Caco-2 (cell line): ENCODE measurements around the gene TCOF1. TPM values are rescaled to one million over a fixed set of nuclear protein-coding genes. Genes with fewer than 3 reads are reported as not detected.

Experiments used
- BruUV-seq: library from RNA; stranded (reverse); fragments of 400-500 nt; replicated peaks from 2 replicates; lab custom pipeline; 2021; lab: Mats Ljungman, UMichigan
- CTCF ChIA-PET: fragments of 300-600 bp; sonication (Branson Sonifier 250); formaldehyde crosslinking; loops from one replicate; lab custom pipeline; 2022; ENCODE audit warnings: antibody characterized with exemption; lab: Charles Lee
- POLR2A ChIA-PET: fragments of 300-600 bp; sonication (Branson Sonifier 250); formaldehyde crosslinking; loops from one replicate; lab custom pipeline; 2022; ENCODE audit warnings: antibody characterized with exemption; lab: Charles Lee
- DNase-seq, 2 experiments: peaks; one replicate each; pipeline versions ENCODE4 v3.0.0 to v3.0.0-alpha.2; 2020 to 2022
- H3K27me3 ChIP-seq: replicated peaks from 2 replicates; pipeline ENCODE4 v1.6.0; 2011; ENCODE audit warnings: low read length; ENCODE audit not compliant: control insufficient read depth, insufficient read depth
- H3K36me3 ChIP-seq: 2 replicates; pipeline ENCODE4 v1.5.1; 2011; ENCODE audit warnings: low read length; ENCODE audit not compliant: control insufficient read depth, insufficient read depth
- H3K4me1 ChIP-seq: fragments of 250-450 bp; sonication (Bioruptor Pico); 2 replicates; pipeline ENCODE4 v1.5.1; 2020; ENCODE audit warnings: mild to moderate bottlenecking
- H3K4me3 ChIP-seq: 2 replicates; pipeline ENCODE4 v1.5.1; 2011; ENCODE audit warnings: low read depth, mild to moderate bottlenecking, control low read depth, low read length
- H3K9me3 ChIP-seq: fragments of 250-450 bp; sonication (Bioruptor Pico); 2 replicates; pipeline ENCODE4 v1.5.1; 2020; ENCODE audit warnings: mild to moderate bottlenecking, moderate library complexity
- H3K27ac Mint-ChIP-seq: one replicate; pipeline ENCODE4 v1.8.0; 2022; ENCODE audit warnings: mixed read lengths; ENCODE audit not compliant: unreplicated experiment
- H3K27me3 Mint-ChIP-seq: one replicate; pipeline ENCODE4 v1.8.0; 2022; ENCODE audit warnings: mixed read lengths; ENCODE audit not compliant: insufficient read depth, unreplicated experiment
- H3K36me3 Mint-ChIP-seq: one replicate; pipeline ENCODE4 v1.8.0; 2022; ENCODE audit warnings: mild to moderate bottlenecking, mixed read lengths; ENCODE audit not compliant: insufficient read depth, unreplicated experiment
- H3K4me1 Mint-ChIP-seq: one replicate; pipeline ENCODE4 v1.8.0; 2022; ENCODE audit warnings: low read depth, mixed read lengths; ENCODE audit not compliant: unreplicated experiment
- H3K4me3 Mint-ChIP-seq: one replicate; pipeline ENCODE4 v1.8.0; 2022; ENCODE audit warnings: mild to moderate bottlenecking, moderate library complexity, mixed read lengths; ENCODE audit not compliant: unreplicated experiment
- H3K9me3 Mint-ChIP-seq: one replicate; pipeline ENCODE4 v1.8.0; 2022; ENCODE audit warnings: mixed read lengths; ENCODE audit not compliant: unreplicated experiment
- CTCF ChIP-seq, 2 experiments: fragments of 200-600 bp in 1 of 2; IDR thresholded peaks; 1 replicate in 1 of 2; 2 replicates in 1 of 2; pipeline versions ENCODE4 v1.5.1 to v1.8.0; 2011 to 2022; ENCODE audit warnings: antibody characterized with exemption in 1 of 2, control low read depth in 1 of 2, inconsistent platforms in 1 of 2, low read depth in 1 of 2, low read length in 1 of 2, mild to moderate bottlenecking in 1 of 2, moderate library complexity in 1 of 2; ENCODE audit not compliant: insufficient read depth in 1 of 2, severe bottlenecking in 1 of 2, unreplicated experiment in 1 of 2
- intact Hi-C: fragments of 100-400 bp; cut with micrococcal nuclease; formaldehyde crosslinking; loops from one replicate; pipeline ENCODE4 v1.10.0; 2022; ENCODE audit not compliant: unreplicated experiment
- total RNA-seq: library from RNA; stranded (reverse); gene quantifications from 2 replicates; pipeline ENCODE4 v1.2.3, GENCODE V29; 2022

TCOF1 gene
- total RNA-seq, 1 experiment from 2014 or later: 112 TPM

- Mint-ChIP-seq H3K36me3 (peaks cover 11% of the 10 kb centered on the region), H3K4me3 (no peak overlapping the region), H3K4me1 (no peaks in the 10 kb centered on the region), H3K9me3 (no peaks in the 10 kb centered on the region), H3K27ac (no peak overlapping the region), H3K27me3 (no peaks in the 10 kb centered on the region)
- BruUV-seq: no TSS peak
- no peak for DNase-seq
- CTCF ChIA-PET: no interaction called here
- Histone ChIP-seq H3K36me3 (no peaks in the 10 kb centered on the region), H3K4me1 (no peaks in the 10 kb centered on the region), H3K27me3 (no peaks in the 10 kb centered on the region), H3K9me3 (no peaks in the 10 kb centered on the region; the same call in 1 of the 2 replicates), H3K4me3 (no peak overlapping the region)
- TF ChIP-seq CTCF (IDR thresholded peaks at IDR 0.05; ENCODE audit: insufficient read depth in 1 of 2, low read depth in 1 of 2, low read length in 1 of 2, severe bottlenecking in 1 of 2, unreplicated experiment in 1 of 2): no peak
- intact Hi-C loops: no loop called here
- POLR2A ChIA-PET: no interaction called here
Measured at GRCh38 chr5:150326707-150327106, 30.8 kb upstream of the TCOF1 start.

- no peaks in the 10 kb centered on the region for H3K27me3 Mint-ChIP-seq
- Histone ChIP-seq H3K4me3 (no peak overlapping the region), H3K4me1 (no peaks in the 10 kb centered on the region), H3K36me3 (no peaks in the 10 kb centered on the region), H3K9me3 (no peaks in the 10 kb centered on the region), H3K27me3 (no peaks in the 10 kb centered on the region)
- intact Hi-C loops: no loop called here
- ChIA-PET CTCF (no interaction called here), POLR2A (no interaction called here)
- DNase-seq: no peak
- no TSS peak for BruUV-seq
- no peak for TF ChIP-seq CTCF (IDR thresholded peaks at IDR 0.05; ENCODE audit: insufficient read depth in 1 of 2, low read depth in 1 of 2, low read length in 1 of 2, severe bottlenecking in 1 of 2, unreplicated experiment in 1 of 2)
- no peak overlapping the region for H3K27ac Mint-ChIP-seq
- no peak overlapping the region for H3K4me3 Mint-ChIP-seq
- H3K36me3 Mint-ChIP-seq: peaks cover 11% of the 10 kb centered on the region
- H3K4me1 Mint-ChIP-seq: no peaks in the 10 kb centered on the region
- no peaks in the 10 kb centered on the region for H3K9me3 Mint-ChIP-seq
Measured at GRCh38 chr5:150327139-150327538, 30.4 kb upstream of the TCOF1 start.

- Histone ChIP-seq H3K9me3 (no peaks in the 10 kb centered on the region), H3K4me1 (no peaks in the 10 kb centered on the region), H3K4me3 (no peak overlapping the region), H3K36me3 (no peaks in the 10 kb centered on the region), H3K27me3 (no peaks in the 10 kb centered on the region)
- Mint-ChIP-seq H3K4me3 (no peak overlapping the region), H3K9me3 (no peaks in the 10 kb centered on the region), H3K4me1 (no peaks in the 10 kb centered on the region), H3K27ac (peak overlapping the region; percentile 54), H3K27me3 (no peaks in the 10 kb centered on the region), H3K36me3 (peaks cover 11% of the 10 kb centered on the region)
- no peak for TF ChIP-seq CTCF (IDR thresholded peaks at IDR 0.05; ENCODE audit: insufficient read depth in 1 of 2, low read depth in 1 of 2, low read length in 1 of 2, severe bottlenecking in 1 of 2, unreplicated experiment in 1 of 2)
- BruUV-seq: no TSS peak
- intact Hi-C loops: no loop called here
- no peak for DNase-seq
- CTCF ChIA-PET: no interaction called here
- POLR2A ChIA-PET: no interaction called here
Measured at GRCh38 chr5:150328515-150328914, 29.0 kb upstream of the TCOF1 start.
